IPS-11a (cell line): ENCODE results near the gene VDR.
"Not testable (repeated sequence)": the region's sequence is repeated elsewhere in the genome, so short reads cannot be mapped to it uniquely, and the experiment has no call there.

Experiments
- H3K4me3 ChIP-seq: one replicate; pipeline ENCODE4 v1.5.1; 2013; ENCODE audit warnings: low read depth, low read length, control low read depth

VDR gene

DNA sequence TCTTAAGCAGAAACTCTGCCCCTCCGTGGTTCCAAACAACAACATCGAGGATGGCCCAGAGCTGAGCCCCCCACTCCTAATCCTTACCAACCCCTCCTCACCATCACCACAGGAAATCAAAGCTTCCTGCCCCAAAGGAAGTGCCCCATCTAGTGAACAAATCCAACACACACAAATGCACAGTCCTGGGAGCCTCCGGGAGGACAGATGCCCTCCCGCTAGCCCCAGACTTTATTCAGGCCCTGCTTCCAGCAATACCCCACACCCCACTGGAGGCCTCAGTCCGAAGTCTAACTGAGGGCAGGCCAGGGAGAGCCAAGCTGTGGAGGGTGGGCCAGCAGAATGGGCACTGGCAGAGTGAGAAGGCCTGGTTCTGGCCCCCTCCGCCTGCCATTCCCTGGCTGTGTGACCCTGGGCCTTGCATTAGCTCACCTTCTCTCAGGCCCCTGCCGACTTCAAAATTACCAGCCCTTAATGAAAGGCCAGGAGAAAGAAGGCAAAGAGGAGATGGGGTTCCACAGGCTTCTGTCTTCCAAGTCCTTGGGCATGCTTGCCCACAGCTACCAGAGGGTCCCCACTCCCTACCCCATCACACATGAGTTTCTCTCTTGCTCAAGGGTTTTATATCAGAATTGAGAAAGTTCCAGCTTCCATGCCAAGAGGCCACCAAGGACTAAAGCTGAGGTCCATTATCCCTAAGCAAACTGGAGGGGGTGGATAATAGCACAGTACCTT, 87.4 kb downstream of the VDR start:
- no peak overlapping the region for H3K4me3 ChIP-seq

DNA sequence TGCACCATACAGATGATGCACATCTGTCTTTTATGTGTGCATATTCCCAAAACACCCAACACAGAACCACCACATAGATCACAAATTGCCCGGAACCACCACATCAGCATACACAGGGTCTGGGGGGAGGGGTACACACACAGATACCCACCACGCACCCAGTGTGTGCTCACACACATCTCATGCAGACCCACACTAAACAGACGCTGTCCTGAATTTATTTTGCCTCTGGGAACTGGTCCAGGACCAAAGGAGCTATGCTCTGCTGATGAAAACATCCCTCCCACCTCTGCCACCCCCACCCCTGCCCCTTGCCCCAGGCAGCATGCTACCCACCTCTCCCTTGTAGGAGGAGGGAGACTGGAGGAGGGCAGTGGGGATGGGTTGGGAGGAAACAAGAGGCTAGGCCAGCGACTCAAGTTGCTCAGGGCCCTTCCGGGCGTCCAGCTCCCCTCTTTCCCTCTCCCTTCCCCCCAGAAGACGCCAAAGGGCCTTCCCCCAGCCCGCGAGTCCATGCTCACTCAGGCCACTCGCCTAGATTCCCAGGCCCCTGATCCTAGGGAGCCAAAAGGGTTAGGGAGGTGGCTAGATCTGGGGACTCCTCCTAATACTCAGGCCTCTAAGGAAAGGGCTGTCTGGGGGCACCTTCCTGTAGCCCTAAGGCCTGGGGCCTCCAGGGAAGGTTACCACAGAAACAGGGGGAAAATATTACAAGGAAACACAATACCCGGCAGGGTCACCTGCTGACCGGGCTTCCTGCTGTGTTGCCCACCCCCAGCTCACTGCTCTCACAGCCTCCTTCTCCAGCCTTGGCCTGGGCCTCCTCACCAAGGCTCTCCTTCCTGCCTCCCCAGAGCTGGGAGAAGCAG, 88.2 kb downstream of the VDR start:
- H3K4me3 ChIP-seq = no peak overlapping the region

DNA sequence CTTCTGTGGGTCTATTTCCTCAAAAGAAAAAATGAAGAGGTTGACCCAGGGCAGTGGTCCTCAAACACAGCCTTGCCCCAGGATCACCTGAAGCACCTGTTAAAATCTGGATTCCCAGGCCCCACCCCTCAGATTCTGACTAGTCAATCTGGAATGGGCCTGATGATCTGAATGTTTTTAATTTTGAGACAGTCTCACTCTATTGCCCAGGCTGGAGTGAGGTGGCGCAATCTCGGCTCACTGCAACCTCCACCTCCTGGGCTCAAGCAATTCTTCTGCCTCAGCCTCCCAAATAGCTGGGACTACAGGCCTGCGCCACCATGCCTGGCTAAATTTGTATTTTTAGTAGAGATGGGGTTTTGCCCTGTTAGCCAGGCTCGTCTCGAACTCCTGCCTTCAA, 89.3 kb downstream of the VDR start:
- not testable (repeated sequence) for H3K4me3 ChIP-seq

DNA sequence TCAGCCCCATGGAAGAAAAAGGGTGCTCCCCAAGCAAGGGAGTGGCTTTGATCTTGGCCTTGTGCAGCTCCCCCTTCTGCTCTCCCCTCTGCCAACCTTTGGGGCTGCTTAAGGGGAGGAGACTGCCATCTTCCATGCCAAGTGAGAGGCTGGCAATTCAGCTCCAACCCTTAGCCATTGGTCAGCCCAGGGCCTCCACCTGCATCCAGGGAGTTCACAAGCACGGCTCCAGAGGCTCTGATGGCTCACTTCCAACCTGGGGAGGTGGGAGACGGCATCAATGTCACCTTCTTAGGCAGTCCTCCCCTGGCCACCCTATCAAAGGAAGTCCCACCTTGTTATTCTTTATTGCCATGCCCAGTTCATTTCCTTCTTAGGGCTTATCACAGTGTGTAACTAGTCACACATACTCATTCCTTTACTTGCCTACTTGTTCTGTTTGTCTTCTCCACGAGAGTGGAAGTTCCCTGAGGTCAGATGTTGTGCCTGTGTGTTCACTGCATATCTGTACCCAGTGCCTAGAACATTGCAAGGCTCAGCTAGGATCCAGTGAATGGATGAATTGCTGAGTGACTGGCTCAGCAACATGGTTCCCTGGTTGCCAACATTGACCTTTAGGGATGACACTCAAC, 90.1 kb downstream of the VDR start:
- H3K4me3 ChIP-seq = no peak overlapping the region

DNA sequence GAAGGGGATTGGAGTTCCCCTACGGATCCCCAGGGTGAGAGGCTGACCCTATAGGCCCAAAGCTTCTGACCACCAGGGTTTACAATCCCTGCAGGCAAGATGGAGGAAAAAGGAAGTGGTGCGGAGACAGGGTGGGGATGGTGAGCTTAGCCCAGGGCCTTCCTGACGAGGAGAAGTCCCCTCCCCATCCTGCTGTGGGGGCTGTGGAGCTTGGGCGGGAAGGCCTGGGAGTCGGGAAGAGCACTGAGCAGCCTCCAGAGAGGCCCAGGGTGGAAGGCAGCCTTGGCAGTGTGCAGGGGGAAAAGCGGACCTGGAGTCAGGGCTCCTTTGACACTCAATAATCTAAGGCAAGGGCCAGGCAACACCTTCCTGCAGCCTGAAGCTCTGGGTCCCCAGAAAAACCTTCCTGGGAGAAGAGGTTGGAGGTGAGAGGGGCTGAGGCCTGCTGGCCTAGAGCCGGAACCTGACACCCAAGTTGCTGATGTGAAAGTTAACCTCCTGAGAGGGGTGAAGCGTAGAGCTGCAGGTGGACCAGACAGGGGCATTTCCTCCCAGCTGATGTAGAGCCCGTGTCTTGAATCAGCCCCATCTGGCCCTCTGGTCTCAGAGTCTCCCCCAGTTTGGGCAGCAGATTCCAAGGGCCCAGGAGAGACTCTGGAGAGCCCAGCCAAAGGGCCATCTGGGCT, 91.1 kb downstream of the VDR start:
- H3K4me3 ChIP-seq = peak overlapping the region; percentile 2

DNA sequence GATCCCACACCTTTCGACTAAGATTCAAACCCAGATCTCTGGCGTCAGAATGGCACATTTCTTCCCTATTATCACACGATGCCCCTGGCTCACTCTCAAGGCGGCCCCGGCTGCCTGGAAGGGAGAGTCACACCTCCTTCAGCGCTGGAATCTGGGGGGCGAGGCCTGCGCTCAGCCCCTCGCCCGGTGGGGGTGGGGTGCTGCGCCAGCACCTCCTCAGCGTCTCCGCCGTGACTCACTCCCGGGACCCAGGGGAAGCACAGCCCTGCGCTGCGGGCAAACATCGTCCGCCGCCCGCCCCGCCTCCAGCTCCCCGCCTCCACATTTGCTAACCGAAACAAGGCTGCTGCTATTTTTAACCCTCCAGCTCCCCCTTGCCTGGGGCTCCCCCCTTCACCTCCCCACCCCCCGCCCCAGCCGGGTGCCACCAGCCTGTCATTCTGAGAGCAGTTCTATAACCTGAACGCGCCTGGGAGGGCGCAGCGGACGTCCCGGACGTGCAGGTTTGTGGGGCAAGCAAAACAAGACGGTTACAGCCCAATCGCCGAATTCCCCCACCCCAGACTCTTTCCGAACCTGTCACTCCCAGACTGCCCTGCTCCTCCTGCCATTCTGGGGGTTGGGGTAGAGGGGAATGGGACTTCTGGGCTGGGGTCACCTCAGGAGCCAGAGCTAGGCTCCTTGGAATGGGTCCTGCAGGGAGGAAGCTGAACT, 91.8 kb downstream of the VDR start:
- H3K4me3 ChIP-seq = peak overlapping the region; percentile 2

DNA sequence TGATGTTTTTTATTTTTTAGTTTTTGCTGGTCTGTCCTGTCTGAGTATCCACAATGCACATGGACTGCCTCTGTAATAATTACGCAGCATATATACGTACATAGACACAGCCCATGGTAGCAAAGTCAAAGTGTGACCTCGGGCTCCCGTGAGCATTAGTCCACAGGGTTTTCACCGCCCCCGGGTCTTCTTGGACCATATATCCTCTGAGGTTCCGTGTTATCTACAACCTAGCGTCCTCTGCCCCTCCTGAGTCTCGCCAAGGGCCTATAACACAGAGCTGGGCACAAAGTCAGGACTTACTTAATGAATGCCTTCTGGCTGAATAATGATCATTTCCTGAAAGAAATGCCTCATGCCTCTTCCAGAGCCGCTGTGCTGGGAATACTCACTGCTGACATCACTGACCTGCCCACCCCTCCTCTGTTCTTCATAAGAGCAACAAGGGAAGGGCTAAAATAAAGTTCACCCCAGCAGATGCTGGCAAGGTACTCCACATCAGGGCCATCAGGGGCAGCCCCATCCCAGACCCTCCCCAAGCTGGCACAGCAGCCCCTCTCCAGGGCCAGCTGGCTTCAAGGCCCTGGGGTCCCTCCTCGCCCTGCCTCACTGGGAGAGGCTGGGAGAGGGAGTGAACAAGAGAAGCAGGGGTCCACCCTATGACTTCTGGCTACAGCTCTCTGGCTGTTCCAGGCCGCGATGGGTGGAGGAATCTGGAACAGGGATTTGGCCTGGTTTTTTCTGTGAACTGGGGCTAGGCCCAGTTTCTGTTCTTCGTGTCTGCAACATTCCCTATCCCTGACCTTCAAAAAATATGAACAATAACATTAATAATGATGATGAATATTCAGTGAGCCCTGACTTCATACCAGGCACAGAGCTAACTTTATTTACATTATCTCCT, 93.0 kb downstream of the VDR start:
- no peak overlapping the region for H3K4me3 ChIP-seq

DNA sequence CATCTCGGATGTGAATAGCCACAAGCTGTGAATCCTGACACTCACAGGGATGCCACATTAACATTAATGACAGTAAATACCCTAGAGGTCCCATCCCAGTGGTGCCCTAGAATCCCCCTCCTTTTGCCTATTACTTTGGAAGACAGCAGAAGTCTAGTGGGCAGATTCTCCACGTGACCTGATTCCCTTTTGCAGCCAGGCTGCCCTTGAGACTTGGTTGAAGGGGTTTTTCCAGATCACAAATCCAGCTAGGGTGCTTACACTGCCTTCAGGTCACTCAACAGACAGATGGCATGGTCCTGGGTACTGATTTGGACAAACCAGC, 93.8 kb downstream of the VDR start:
- H3K4me3 ChIP-seq = no peak overlapping the region

DNA sequence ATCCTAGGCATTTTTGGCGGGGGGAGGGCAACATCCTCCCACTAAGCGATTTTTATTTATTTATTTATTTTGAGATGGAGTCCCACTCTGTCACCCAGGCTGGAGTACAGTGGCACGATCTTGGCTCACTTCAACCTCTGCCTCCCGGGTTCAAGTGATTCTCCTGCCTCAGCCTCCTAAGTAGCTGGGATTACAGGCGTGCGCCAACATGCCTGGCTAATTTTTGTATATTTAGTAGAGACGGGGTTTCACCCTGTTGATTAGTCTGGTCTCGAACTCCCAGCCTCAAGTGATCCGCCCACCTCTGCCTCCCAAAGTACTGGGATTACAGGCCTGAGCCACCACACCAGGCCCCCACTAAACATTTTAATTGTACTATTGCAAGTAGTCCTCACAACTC, 95.3 kb downstream of the VDR start:
- H3K4me3 ChIP-seq = not testable (repeated sequence)

DNA sequence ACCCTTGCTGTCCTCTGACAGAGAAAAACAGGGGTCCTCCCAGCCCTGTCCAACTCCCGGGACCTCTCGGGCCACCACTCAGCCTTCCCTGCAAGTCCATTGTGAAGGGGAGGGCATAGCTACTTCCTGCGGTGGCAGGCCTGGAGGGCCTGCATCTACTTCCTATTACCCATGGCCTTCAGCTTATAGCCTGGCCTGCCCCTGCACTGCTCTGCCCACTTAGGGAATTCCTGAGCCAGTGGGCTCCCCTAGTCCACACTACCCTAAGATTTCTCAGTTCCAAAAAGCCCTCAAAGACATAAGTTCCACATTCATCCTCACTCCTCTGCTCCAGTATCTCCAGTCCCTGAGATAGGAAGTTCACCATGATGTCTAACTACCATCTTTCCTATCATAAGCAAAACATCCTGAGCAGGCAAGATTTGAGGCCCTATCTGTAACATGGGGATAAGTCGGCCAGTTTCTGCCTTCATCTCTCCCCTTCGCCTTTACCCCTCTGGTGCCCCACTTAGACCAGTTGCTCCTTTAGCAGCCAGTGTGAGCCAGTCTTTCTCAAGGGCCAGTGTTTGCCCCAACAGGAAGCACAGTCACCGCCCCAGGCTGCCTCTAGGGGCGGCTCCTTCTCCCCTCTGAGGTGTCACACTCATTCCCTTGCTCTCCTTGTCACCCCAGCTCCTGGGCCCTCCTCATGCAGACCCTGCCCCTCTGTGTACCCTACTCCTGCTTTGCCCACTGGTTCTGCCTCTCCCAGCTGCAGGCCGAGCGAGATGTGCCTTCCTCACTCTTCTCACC, 96.0 kb downstream of the VDR start:
- no peak overlapping the region for H3K4me3 ChIP-seq

DNA sequence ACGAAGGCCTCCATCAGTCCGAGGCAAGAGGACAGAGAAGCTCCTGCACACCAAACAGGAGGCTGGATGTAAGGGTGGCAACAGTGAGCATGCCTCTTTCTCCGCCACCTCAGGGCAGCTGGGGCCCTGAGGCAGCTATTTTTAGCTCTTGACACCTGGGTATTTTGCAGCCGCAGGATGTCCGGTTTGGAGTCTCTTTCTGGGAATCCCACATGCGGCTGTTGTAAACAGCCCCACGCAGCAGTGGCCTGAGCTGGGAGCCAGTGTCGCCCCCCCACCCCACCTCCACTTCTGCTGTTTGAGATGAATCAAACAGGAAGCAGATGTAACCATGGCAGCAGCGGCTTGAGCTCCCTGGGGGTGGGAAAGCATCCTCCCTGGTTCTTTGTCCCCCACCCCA, 96.7 kb downstream of the VDR start:
- H3K4me3 ChIP-seq = no peak overlapping the region

DNA sequence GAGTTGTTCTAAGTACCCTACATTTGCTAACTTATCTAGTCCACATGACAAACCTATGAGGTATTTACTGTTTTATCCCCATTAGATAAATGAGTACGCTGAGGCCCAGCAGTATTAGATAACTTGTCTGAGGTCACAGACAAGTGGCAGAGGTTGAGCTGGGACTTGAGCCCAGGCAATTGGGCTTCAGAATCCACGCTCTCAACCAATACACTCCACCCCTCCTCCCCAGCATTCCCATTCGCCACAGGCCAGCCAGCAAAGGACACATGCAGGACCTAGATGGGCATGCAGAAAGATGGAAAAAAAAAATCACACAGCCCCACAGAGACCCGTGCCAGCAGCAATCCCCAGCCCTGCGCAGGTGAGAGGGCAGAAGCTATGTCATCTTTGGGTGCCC, 97.5 kb downstream of the VDR start:
- H3K4me3 ChIP-seq = no peak overlapping the region

DNA sequence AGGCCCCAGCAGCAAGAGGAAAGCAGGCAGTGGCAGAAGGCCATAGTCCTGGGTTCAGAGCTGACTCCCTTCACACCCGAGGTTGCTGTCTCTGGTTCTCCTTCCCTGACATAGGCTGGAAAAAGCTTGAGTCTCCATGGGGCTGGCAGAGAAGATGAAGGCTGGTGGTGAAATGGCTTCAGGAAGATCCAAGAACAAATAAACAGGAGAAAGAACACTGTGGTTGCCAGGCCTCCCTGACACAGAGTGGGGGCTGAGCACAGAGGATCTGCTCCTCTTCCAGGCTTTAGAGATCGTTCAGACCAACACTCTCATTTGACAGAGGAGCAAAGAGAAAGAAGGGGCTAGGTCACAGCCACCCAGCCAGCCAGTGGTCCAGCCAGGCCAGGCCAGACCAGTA, 99.4 kb downstream of the VDR start:
- no peak overlapping the region for H3K4me3 ChIP-seq

DNA sequence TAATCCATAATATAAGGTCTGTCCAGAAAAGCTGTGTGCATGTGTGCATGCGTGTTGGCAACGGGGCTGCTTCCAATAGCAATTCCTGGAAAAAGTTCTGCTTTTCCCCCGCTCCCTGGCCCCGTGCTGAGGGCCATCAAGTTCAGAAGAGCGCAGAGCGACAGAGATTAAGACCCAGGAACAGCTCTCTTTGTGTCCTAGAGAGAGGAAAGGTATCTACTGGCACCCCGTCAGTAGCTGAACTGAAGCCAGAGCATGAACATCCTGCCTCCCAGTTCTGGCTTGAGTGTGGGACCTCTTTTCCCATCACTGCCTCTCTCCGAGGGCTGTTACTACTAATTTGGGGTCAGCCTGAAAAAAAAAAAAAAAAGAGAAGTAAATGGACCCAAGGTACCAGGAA, 100.6 kb downstream of the VDR start:
- H3K4me3 ChIP-seq = no peak overlapping the region

DNA sequence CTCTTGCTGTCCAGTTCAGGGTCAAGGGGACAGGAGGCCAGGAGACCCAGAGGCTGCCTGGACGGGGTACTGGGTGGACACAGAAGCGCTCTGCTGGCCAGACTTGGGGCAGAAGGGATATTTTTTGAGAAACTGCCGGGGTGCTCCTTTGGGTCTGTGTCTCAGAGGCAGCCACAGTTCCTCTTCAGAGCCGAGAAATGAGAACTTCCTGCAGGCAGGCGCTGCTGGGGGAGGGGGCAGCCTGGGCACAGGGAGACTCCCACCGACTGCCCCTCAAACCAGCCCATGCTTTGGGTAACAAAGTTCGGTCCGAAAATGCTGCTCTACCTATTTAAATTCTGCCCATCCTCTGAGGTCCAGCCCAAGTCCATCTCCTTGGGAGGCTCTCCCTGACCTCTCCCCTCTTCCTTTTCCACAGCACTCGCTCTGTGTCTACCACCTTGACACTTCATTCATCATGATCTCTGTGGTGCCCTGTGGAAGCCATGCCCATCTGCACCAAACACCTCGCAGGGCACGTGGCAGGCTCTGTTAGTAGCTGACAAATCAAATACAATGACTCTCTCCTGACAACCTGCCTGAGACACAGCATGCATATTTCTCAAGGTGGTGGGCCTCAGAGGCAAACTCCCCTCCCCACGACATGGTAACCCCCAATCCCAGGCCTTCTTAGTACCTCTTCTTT, 101.5 kb downstream of the VDR start:
- no peak overlapping the region for H3K4me3 ChIP-seq

DNA sequence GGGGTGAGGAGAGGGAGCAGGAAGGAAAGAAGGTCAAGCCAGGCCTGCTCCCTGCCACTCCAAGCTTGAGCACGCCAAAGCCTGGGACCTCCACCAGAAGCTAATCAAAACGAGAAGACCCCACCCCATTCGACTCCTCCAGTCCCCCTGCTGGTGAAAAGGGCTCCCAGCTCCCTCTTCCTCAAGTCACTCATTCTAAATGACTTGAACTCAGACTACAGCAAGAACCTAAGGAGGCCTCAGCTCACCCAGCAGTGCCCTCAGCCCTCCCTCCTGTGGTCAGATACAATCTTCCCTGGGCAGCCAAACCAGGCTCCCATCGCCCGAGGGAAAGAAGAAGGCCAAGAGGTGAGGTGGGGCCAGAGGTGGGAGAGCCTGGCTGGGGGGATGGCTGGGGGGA, 102.5 kb downstream of the VDR start:
- H3K4me3 ChIP-seq = no peak overlapping the region

DNA sequence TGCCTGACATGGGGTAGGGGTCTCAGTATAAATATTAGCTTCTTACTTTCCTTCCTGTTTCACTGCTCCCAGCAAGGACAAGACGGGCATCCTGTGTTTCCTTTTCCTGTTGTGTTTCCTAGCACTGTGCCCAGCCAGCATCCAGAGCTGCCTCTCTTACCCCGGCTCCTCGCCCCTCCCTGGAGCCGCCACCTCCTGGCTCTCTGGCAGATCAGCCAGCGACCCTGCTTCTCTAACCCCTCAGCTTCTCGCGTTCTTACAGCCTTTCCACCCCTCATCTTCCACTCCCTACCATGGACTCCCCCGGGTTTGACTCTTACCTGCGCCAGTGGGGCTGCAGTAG, 102.9 kb downstream of the VDR start:
- H3K4me3 ChIP-seq = no peak overlapping the region

DNA sequence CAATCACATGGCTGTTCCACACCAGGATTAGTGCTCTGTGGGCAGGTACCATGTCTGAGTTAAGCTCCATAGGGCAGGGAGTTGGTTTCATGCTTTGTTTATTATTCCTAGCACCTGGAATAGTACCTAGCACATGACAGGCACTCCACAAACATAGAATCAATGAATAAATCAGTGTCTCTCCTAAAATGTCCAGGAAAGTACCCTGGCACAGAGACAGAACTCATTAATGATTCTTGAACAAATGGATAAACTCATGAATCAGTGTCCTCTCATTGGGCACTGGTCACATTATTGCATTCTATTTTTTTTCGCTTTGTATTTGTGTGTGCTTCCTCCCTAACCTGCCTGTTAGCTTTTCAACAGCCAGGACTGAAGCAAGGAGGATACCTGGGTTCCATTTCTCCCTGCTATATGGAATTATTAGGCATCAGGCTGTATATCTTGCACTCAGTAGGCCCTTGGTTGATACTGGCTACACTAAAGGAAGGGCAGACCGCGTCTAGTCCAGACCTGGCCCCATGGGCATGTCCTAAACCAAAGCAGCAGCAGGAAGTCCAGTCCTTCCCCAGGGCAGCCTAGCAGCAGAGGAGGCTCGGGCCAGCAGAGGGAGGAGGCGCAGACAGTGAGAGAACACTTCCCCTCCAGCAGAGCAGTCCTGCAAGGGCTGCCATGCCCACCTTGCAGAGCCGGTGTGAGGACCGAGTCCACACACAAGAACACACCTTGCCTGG, 103.5 kb downstream of the VDR start:
- no peak overlapping the region for H3K4me3 ChIP-seq
